ENCODE data around the gene PCK2.
A peak's percentile ranks its signal among the peaks of the same experiment; 100 is the strongest.
"Not testable (repeated sequence)": the region's sequence is repeated elsewhere in the genome, so short reads cannot be mapped to it uniquely, and the experiment has no call there.

The PCK2 gene

DNA sequence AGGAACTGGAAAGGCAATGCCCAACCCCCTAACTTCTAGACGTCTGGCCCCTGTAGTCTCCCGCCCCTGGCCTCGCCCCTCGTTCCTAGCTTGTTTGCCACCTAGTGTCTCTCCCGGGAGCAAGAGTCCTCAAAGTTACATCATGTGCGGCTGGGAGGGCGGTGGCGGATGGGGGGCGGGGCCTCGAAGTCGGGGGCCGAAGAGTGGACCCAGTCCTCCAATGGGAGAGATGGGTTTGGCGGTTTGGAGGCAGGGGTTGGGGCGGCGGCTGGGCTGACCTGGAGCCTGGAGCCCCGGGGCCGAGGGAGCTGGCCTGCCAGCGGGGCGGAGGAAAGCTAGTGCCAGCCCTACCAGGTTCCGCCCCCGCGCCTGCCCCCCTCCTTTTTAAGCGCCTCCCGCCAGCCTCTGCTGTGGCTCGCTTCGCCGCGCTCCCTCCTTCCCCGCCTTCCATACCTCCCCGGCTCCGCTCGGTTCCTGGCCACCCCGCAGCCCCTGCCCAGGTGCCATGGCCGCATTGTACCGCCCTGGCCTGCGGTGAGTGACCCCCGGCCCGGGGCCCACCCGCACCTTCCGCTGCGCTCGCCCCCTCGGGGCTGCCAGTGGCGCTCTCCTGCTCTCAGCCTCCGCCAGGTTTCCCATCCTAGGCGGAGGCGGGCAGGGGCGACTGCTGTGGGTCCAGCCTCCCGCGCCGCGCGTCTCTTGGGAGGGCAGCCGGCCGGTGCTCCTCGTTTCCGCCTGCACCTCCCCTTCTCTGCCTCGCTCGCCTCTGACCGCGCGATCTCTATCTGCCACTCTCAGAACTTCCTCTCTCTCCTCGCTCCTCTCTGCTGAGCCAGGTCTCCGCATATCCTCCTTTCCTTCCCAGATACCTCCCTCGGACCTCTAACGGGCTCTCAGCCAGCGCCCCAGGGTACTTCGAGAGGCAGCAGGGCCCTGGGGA, at the start of gene PCK2:
TSS of gene PCK2 (plus strand) at position 411 of the 940 bp plus-strand sequence. CDS start at position 506, 95 bp downstream.
- in situ Hi-C loops (cut with HindIII; ENCODE audit: low sequenced_read_pairs), result no loop called here
- TF ChIP-seq, protein P1, sequence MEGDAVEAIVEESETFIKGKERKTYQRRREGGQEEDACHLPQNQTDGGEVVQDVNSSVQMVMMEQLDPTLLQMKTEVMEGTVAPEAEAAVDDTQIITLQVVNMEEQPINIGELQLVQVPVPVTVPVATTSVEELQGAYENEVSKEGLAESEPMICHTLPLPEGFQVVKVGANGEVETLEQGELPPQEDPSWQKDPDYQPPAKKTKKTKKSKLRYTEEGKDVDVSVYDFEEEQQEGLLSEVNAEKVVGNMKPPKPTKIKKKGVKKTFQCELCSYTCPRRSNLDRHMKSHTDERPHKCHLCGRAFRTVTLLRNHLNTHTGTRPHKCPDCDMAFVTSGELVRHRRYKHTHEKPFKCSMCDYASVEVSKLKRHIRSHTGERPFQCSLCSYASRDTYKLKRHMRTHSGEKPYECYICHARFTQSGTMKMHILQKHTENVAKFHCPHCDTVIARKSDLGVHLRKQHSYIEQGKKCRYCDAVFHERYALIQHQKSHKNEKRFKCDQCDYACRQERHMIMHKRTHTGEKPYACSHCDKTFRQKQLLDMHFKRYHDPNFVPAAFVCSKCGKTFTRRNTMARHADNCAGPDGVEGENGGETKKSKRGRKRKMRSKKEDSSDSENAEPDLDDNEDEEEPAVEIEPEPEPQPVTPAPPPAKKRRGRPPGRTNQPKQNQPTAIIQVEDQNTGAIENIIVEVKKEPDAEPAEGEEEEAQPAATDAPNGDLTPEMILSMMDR (IDR thresholded peaks at IDR 0.05; ENCODE audit: low read depth, low read length), result peak; percentile 18
- peak; percentile 96 for DNase-seq (ENCODE audit: low read depth, low spot score)
- peak within 1 kb of the TSS; percentile 71 for H3K4me3 ChIP-seq (ENCODE audit: low read depth, low read length)

DNA sequence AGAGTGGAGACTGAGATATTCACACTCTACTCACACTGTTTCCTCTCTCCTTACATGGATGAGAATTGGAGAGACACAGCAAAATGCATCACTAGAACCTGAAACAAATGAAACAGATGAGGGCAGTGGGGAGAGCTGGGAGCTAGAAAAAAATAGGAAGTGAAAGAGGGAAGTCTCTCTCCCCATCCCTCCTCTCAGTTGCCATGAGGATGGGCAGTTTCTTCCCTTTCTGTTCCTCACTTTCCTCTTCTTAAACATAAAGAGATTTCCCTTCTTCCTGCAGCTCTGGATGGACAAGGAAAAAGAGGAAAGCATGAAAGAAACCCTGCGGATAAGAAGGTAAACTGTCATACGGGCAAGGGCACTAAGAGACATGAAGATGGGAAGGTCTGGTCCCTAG, 45.1 kb upstream of the PCK2 start:
- H3K4me3 ChIP-seq (ENCODE audit: low read depth, low read length); in situ Hi-C loops (cut with HindIII; ENCODE audit: low sequenced_read_pairs); DNase-seq (ENCODE audit: low read depth, low spot score): not testable (repeated sequence)

DNA sequence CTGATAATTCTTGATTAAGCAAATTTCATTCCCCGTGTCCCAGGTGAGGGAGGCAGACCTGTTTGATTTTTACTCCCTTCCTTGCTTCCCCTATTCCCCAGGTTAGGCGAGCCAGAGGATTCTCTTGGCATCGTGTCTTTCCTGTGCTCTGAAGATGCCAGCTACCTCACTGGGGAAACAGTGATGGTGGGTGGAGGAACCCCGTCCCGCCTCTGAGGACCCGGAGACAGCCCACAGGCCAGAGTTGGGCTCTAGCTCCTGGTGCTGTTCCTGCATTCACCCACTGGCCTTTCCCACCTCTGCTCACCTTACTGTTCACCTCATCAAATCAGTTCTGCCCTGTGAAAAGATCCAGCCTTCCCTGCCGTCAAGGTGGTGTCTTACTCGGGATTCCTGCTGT, 43.4 kb upstream of the PCK2 start:
- DNase-seq (ENCODE audit: low read depth, low spot score); in situ Hi-C loops (cut with HindIII; ENCODE audit: low sequenced_read_pairs): not testable (repeated sequence)

DNA sequence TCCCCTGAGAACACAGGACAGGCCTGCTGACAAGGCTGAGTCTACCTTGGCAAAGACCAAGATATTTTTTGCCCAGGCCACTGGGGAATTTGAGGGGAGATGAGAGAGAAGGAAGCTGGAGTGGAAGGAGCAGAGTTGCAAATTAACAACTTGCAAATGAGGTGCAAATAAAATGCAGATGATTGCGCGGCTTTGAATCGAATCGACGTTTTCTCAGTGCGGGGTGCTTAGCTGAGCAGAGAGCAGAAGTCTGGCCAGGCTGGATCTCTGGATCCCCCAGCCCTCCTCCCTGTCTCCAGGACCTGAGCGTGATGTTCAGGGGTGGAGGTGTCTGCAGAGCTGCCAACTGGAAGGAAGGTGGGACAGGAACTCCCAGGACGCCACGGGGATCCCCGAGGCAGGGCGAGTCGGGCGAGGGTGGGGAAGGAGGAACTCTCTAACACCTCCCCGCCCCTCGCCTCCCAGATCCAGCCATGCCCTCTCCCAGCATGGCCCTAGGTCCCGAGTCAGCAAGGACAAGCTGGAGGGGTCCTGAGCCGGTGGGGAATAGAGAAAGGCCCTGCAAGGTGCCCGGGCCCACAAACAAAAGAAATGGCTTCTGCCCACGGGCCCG, 42.8 kb upstream of the PCK2 start:
- TF ChIP-seq, protein P1 (IDR thresholded peaks at IDR 0.05; ENCODE audit: low read depth, low read length), result no peak
- DNase-seq (ENCODE audit: low read depth, low spot score), result no peak
- in situ Hi-C loops (cut with HindIII; ENCODE audit: low sequenced_read_pairs), result no loop called here
- H3K4me3 ChIP-seq (ENCODE audit: low read depth, low read length), result peak overlapping the region; percentile 45

More for the DNA sequence above, 43.4 kb upstream of the PCK2 start:
- not testable (repeated sequence) for H3K4me3 ChIP-seq (ENCODE audit: low read depth, low read length)

DNA sequence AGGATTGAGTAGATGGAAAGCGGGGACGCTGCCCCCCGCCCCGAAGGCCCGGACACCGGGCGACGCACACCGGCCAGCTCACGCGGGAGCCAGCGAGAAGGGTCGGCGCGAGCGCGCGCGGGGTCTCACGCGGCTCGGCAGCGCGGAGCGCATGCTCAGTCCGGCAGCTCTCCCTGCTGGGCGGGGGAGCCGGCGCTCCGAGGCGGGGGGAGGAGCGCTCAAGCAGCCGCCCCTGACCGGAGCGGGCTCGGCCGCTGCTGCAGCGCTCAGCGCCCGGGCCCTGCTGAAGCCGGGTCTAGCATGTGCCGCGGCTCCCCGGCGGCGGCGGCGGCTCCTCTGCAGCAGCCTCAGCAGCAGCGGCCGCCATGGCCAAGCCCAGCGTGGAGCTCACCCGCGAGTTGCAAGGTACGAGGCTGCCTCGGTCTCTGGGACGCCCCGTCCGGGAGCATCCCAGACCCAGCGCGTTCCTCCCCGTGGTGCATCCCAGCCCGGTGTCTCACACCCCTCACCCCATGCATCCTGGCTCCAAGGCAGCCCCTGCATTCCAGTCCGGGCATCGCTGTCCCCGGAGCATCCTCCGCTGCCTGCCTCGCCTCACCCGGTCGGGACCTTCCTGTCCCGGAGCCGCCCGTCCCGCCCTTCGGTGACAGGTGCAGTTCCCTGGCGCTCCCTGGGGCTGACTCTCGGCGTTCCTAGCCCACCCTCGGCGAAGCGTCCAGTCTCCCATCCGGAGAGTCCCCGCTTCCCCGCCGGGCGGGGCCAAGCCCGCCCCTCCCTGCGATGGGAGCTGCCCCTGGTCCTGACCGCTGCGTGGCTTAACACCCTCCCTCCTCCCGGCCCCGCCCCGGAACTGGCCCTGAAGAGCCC, 42.1 kb upstream of the PCK2 start, which contains the start of gene CARMIL3:
TSS of gene CARMIL3 (plus strand) at position 221 of the 867 bp plus-strand sequence. CDS start at position 366, 145 bp downstream.
- in situ Hi-C loops (cut with HindIII; ENCODE audit: low sequenced_read_pairs), result no loop called here
- TF ChIP-seq, protein P1 (IDR thresholded peaks at IDR 0.05; ENCODE audit: low read depth, low read length), result no peak
- H3K4me3 ChIP-seq (ENCODE audit: low read depth, low read length), result peak within 1 kb of the TSS; percentile 45
- peak; percentile 31 for DNase-seq (ENCODE audit: low read depth, low spot score)

DNA sequence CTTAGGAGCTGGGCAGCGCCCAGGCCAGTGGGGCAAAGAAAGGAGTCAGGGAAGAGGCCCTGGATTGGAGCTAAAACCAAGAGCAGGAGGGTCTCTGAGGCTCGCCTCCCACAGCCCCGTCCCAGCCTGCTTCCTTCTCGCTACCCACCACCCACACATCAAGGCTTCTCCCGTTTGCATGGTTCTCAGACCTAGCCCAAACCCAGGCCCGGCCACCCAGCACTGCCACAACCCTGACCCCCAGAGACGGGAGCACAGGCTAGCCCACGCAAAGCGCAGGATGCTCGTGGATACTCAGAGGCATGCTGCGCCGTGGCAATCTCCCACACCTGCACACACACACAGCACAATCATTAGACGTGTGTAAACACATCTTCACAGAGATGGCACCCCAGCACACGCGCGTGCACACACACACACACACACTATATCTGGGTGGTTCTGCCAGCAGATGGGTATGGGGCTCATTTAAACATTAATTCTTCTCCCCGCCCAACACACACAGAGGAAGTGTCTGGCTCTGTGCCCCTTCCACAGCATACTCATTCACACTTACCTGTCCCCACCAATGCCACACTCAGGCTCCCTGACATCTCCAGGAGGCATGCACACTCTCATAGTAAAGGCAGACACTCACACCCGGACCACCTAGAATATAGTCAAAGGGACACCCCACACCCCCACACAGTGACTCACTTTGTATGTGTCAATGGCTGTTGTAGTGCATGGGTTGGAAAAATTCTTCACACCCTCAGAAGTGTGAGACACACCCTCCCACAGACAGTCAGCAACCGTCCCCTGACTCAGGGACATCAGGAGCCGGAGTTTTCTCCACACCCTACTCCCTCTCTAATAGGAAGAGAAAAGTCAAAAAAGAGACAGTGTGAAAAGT, 41.2 kb upstream of the PCK2 start:
- in situ Hi-C loops (cut with HindIII; ENCODE audit: low sequenced_read_pairs), result no loop called here
- TF ChIP-seq, protein P1 (IDR thresholded peaks at IDR 0.05; ENCODE audit: low read depth, low read length), result no peak
- DNase-seq (ENCODE audit: low read depth, low spot score), result no peak
- no peak overlapping the region for H3K4me3 ChIP-seq (ENCODE audit: low read depth, low read length)

All from astrocyte of the spinal cord (primary cell).